Smooth muscle cell (in vitro differentiated cells): ENCODE results near the gene STN1. TPM values are rescaled to one million over a fixed set of nuclear protein-coding genes. Genes with fewer than 3 reads are reported as not detected.

ENCODE experiments used
- DNase-seq: peaks from one replicate; lab custom pipeline; 2025; ENCODE audit not compliant: unreplicated experiment; lab: John Stamatoyannopoulos, UW
- H2AFZ ChIP-seq: fragments of 200-600 bp; sonication (generic); 2 replicates; pipeline ENCODE4 v1.6.0; 2016; ENCODE audit warnings: antibody characterized with exemption, low read depth, mild to moderate bottlenecking
- H3F3A ChIP-seq: fragments of 200-600 bp; sonication (generic); 2 replicates; pipeline ENCODE4 v1.6.0; 2017; ENCODE audit warnings: antibody characterized with exemption, low read depth
- H3K27ac ChIP-seq: fragments of 200-600 bp; sonication (generic); 2 replicates; pipeline ENCODE4 v1.5.1; 2016; ENCODE audit warnings: low read depth, mild to moderate bottlenecking
- H3K27me3 ChIP-seq: fragments of 200-600 bp; sonication (generic); 2 replicates; pipeline ENCODE4 v1.6.1; 2016; ENCODE audit warnings: low read depth, mild to moderate bottlenecking
- H3K36me3 ChIP-seq: fragments of 200-600 bp; sonication (generic); 2 replicates; pipeline ENCODE4 v1.5.1; 2016; ENCODE audit warnings: low read depth
- H3K4me1 ChIP-seq: fragments of 200-600 bp; sonication (generic); 2 replicates; pipeline ENCODE4 v1.5.1; 2016; ENCODE audit warnings: low read depth
- H3K4me2 ChIP-seq: fragments of 200-600 bp; sonication (generic); 2 replicates; pipeline ENCODE4 v1.6.0; 2016; ENCODE audit warnings: mild to moderate bottlenecking
- H3K4me3 ChIP-seq: fragments of 200-600 bp; sonication (generic); 2 replicates; pipeline ENCODE4 v1.5.1; 2016; ENCODE audit warnings: mild to moderate bottlenecking
- H3K79me2 ChIP-seq: fragments of 200-600 bp; sonication (generic); 2 replicates; pipeline ENCODE4 v1.6.0; 2016; ENCODE audit warnings: low read depth, mild to moderate bottlenecking
- H3K9ac ChIP-seq: fragments of 200-600 bp; sonication (generic); 2 replicates; pipeline ENCODE4 v1.6.0; 2016; ENCODE audit warnings: low read depth
- H3K9me3 ChIP-seq: fragments of 200-600 bp; sonication (generic); replicated peaks from 2 replicates; pipeline ENCODE4 v1.5.1; 2016; ENCODE audit warnings: low read depth
- H4K20me1 ChIP-seq: fragments of 200-600 bp; sonication (generic); 2 replicates; pipeline ENCODE4 v1.6.0; 2016; ENCODE audit warnings: low read depth
- CTCF ChIP-seq: fragments of 200-600 bp; sonication (generic); IDR thresholded peaks from 2 replicates; pipeline ENCODE4 v1.5.1; 2017; ENCODE audit warnings: borderline replicate concordance, mild to moderate bottlenecking, antibody characterized with exemption; ENCODE audit not compliant: insufficient read depth, poor library complexity, severe bottlenecking
- WGBS: methylation state at CpG from one replicate; pipeline ENCODE4 v1.1.7; 2016; ENCODE audit warnings: low lambda C conversion rate; 5-methylcytosine and 5-hydroxymethylcytosine counted together
- polyA plus RNA-seq: library from polyadenylated mRNA; unstranded; fragments of >200 nt; fragmentation: Nextera tagmentation; extraction: Ambion mirVana; gene quantifications from 2 replicates; pipeline ENCODE4 v1.2.1, GENCODE V29; 2016
- total RNA-seq: library from RNA; depleted of rRNA; stranded (reverse); fragments of >200 nt; gene quantifications from 2 replicates; pipeline ENCODE4 v1.2.3, GENCODE V29; 2014

Gene STN1
- total and polyA plus RNA-seq, 2 experiments from 2014 or later, result 34.9 to 38.6 TPM

GRCh38 chr10:103890688-103891087 is 27.3 kb downstream of the STN1 start:
- no peaks in the 10 kb centered on the region for H4K20me1 ChIP-seq
- no peaks in the 10 kb centered on the region for H3K4me1 ChIP-seq
- H3K27ac ChIP-seq, result peak overlapping the region; percentile 70
- no peaks in the 10 kb centered on the region for H3K79me2 ChIP-seq
- H2AFZ ChIP-seq, result no peak overlapping the region
- H3K9ac ChIP-seq, result no peak overlapping the region
- H3K4me3 ChIP-seq, result no peak overlapping the region
- H3K4me2 ChIP-seq, result no peak overlapping the region
- WGBS, result 90% methylated on average over 2 of the region's 2 CpGs
- TF ChIP-seq CTCF, result no peak
- H3K27me3 ChIP-seq, result no peaks in the 10 kb centered on the region
- H3F3A ChIP-seq, result peaks cover 6% of the 10 kb centered on the region
- no peak for DNase-seq
- H3K36me3 ChIP-seq, result no peaks in the 10 kb centered on the region
- no peaks in the 10 kb centered on the region for H3K9me3 ChIP-seq

DNA sequence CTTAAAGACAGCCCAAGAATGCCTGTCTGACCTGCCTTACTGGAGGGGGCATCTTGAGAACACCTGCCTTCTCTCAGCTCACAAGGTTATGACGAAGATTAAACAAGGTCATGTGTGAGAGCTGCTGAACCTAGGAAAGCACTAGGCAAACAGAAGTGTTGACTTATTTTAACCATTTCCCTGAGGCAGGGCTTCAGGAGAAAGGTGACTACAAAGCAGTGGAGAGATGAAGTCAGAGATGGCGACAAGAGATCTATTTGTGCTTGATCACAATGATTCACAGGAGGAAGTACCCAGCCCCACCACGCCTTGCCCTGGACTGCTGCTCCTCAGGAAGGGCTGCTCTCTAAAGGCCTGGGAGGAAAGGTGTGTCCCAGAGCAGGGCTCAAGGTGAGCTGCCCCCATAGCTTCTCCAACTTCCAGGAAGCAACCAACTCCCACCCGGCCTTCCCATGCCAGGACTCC is 27.8 kb downstream of the STN1 start:
- no peaks in the 10 kb centered on the region for H3K27me3 ChIP-seq
- H3K4me1 ChIP-seq, result no peaks in the 10 kb centered on the region
- H3K9me3 ChIP-seq, result no peaks in the 10 kb centered on the region
- no peak overlapping the region for H3K9ac ChIP-seq
- H3F3A ChIP-seq, result peaks cover 6% of the 10 kb centered on the region
- no peak overlapping the region for H2AFZ ChIP-seq
- DNase-seq, result no peak
- H3K27ac ChIP-seq, result peak overlapping the region; percentile 70
- no peaks in the 10 kb centered on the region for H3K36me3 ChIP-seq
- H4K20me1 ChIP-seq, result no peaks in the 10 kb centered on the region
- 91% methylated on average over 4 of the region's 4 CpGs for WGBS
- no peaks in the 10 kb centered on the region for H3K79me2 ChIP-seq
- no peak overlapping the region for H3K4me2 ChIP-seq
- H3K4me3 ChIP-seq, result no peak overlapping the region
- no peak for TF ChIP-seq CTCF

GRCh38 chr10:103889121-103889720 is 28.8 kb downstream of the STN1 start:
- no peaks in the 10 kb centered on the region for H3K36me3 ChIP-seq
- WGBS, result 93% methylated on average over 2 of the region's 2 CpGs
- no peak for TF ChIP-seq CTCF
- H3K9me3 ChIP-seq, result no peaks in the 10 kb centered on the region
- no peak for DNase-seq
- no peaks in the 10 kb centered on the region for H3K79me2 ChIP-seq
- H3F3A ChIP-seq, result peaks cover 6% of the 10 kb centered on the region
- H3K4me3 ChIP-seq, result no peak overlapping the region
- H3K27ac ChIP-seq, result peak overlapping the region; percentile 46
- no peaks in the 10 kb centered on the region for H3K4me1 ChIP-seq
- H4K20me1 ChIP-seq, result no peaks in the 10 kb centered on the region
- H3K9ac ChIP-seq, result peak overlapping the region; percentile 21
- no peak overlapping the region for H3K4me2 ChIP-seq
- no peaks in the 10 kb centered on the region for H3K27me3 ChIP-seq
- H2AFZ ChIP-seq, result no peak overlapping the region
